Measurements from ENCODE around the gene EPHB1.
"Not testable (repeated sequence)": the region's sequence is repeated elsewhere in the genome, so short reads cannot be mapped to it uniquely, and the experiment has no call there.

The EPHB1 gene

GRCh38 chr3:135231737-135232136, 436.7 kb downstream of the EPHB1 start:
- DNase-seq = no peak

GRCh38 chr3:135232226-135232625, 437.2 kb downstream of the EPHB1 start:
- no peak for DNase-seq

GRCh38 chr3:135233476-135233875, 438.4 kb downstream of the EPHB1 start:
- not testable (repeated sequence) for DNase-seq

- DNase-seq = no peak
Measured at GRCh38 chr3:135235541-135235940, 440.5 kb downstream of the EPHB1 start.

GRCh38 chr3:135237371-135238143, 442.5 kb downstream of the EPHB1 start:
- DNase-seq = no peak

- DNase-seq = peak; percentile 16
Measured at GRCh38 chr3:135238236-135238830, 443.3 kb downstream of the EPHB1 start.

- no peak for DNase-seq
Measured at GRCh38 chr3:135238871-135239614, 444.0 kb downstream of the EPHB1 start.

GRCh38 chr3:135239615-135239884, 444.5 kb downstream of the EPHB1 start:
- DNase-seq = no peak

GRCh38 chr3:135240426-135240825, 445.4 kb downstream of the EPHB1 start:
- DNase-seq = no peak

- DNase-seq = no peak
Measured at GRCh38 chr3:135242285-135242684, 447.2 kb downstream of the EPHB1 start.

- no peak for DNase-seq
Measured at GRCh38 chr3:135243616-135244015, 448.6 kb downstream of the EPHB1 start.

- DNase-seq = no peak
Measured at GRCh38 chr3:135246027-135246426, 451.0 kb downstream of the EPHB1 start.

GRCh38 chr3:135248213-135248612, 453.2 kb downstream of the EPHB1 start:
- no peak for DNase-seq

- no peak for DNase-seq
Measured at GRCh38 chr3:135249186-135249585, 454.1 kb downstream of the EPHB1 start.

GRCh38 chr3:135258916-135259315, 463.9 kb downstream of the EPHB1 start:
- DNase-seq = no peak

- DNase-seq = no peak
Measured at GRCh38 chr3:135260025-135260424, 465.0 kb downstream of the EPHB1 start.

- DNase-seq = no peak
Measured at GRCh38 chr3:135261214-135261775, 466.2 kb downstream of the EPHB1 start.

GRCh38 chr3:135261916-135262315, 466.9 kb downstream of the EPHB1 start:
- no peak for DNase-seq

- no peak for DNase-seq
Measured at GRCh38 chr3:135262441-135262840, 467.4 kb downstream of the EPHB1 start.

- DNase-seq = no peak
Measured at GRCh38 chr3:135263331-135263730, 468.3 kb downstream of the EPHB1 start.

GRCh38 chr3:135267487-135267886, 472.4 kb downstream of the EPHB1 start:
- DNase-seq = no peak

GRCh38 chr3:135268941-135269532, 474.0 kb downstream of the EPHB1 start:
- no peak for DNase-seq
